HG03025 (cell line): Measurements from ENCODE around the gene SPDYE1.

Experiments used
- ATAC-seq: cut with Tn5 transposase; IDR thresholded peaks from one replicate; pipeline ENCODE4 v1.9.1; 2021; ENCODE audit warnings: mild to moderate bottlenecking, moderate library complexity; ENCODE audit not compliant: unreplicated experiment, low FRiP score

Gene SPDYE1

GRCh38 chr7:44059219-44060090 is 61.8 kb downstream of the SPDYE1 start:
- peak; percentile 45 for ATAC-seq
